Body of pancreas (tissue), 4 donors: Measurements from ENCODE around the gene CAPN5.

Experiments used
- POLR2A ChIP-seq, 3 donors: fragments of 450-650 bp; IDR thresholded peaks; one replicate each; pipeline ENCODE4 v1.6.1; 2016; ENCODE audit warnings: antibody characterized with exemption in 3 of 3, mild to moderate bottlenecking in 2 of 3
- TF ChIP-seq, protein P1 (sequence below), 7 experiments: fragments of 450-650 bp in 4 of 7; fragments of 200-600 bp in 3 of 7; sonication (generic) in 3 of 7; IDR thresholded peaks; one replicate each; pipeline ENCODE4 v1.5.1; 2016 to 2019; ENCODE audit warnings: antibody characterized with exemption in 7 of 7

DNA sequence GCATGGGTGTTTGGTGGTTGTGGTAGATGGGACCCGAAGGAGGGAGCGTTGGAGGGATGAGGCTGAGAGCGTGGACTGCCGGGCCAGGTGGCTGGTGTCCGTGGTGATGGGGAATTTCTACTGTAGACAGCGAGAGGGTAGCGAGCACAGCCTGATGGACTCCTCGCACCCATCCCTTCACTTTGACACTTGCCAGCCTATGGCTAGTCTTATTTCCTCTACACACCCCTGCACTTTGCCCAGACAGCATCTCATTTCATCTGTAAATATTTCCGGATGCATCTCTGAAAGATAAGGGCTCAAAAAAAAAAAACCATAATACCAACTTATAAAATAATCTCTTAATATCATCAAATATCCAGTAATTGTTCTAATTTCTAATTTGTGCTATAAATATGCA, 41.7 kb downstream of the CAPN5 start:
- TF ChIP-seq, protein P1, sequence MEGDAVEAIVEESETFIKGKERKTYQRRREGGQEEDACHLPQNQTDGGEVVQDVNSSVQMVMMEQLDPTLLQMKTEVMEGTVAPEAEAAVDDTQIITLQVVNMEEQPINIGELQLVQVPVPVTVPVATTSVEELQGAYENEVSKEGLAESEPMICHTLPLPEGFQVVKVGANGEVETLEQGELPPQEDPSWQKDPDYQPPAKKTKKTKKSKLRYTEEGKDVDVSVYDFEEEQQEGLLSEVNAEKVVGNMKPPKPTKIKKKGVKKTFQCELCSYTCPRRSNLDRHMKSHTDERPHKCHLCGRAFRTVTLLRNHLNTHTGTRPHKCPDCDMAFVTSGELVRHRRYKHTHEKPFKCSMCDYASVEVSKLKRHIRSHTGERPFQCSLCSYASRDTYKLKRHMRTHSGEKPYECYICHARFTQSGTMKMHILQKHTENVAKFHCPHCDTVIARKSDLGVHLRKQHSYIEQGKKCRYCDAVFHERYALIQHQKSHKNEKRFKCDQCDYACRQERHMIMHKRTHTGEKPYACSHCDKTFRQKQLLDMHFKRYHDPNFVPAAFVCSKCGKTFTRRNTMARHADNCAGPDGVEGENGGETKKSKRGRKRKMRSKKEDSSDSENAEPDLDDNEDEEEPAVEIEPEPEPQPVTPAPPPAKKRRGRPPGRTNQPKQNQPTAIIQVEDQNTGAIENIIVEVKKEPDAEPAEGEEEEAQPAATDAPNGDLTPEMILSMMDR (IDR thresholded peaks at IDR 0.05), result no peak
- no peak for TF ChIP-seq POLR2A (IDR thresholded peaks at IDR 0.05)
